ENCODE data around the gene INS. TPM values are rescaled to one million over a fixed set of nuclear protein-coding genes. Genes with fewer than 3 reads are reported as not detected.
"Not testable (repeated sequence)": the region's sequence is repeated elsewhere in the genome, so short reads cannot be mapped to it uniquely, and the experiment has no call there.

INS gene
- total and polyA plus RNA-seq, 5 experiments from 2014 or later: not detected

- POLR2A ChIA-PET: no interaction called here
- Mint-ChIP-seq H3K9me3 (peaks cover 0 to 10% (median 0%) of the 10 kb centered on the region in 9 donors), H3K36me3 (no peaks in the 10 kb centered on the region), H3K4me1 (peaks cover 0 to 1% (median 0%) of the 10 kb centered on the region in 4 donors), H3K27ac (no peak overlapping the region), H3K27me3 (peaks cover 10 to 66% (median 44%) of the 10 kb centered on the region in 5 donors), H3K4me3 (no peak overlapping the region)
- DNase-seq (peak in 1 of 10 donors; percentile 26), ATAC-seq (no peak)
These were observed 31.7 kb downstream of the INS start for GRCh38 chr11:2129308-2129698.

GRCh38 chr11:2128511-2129307 is 32.3 kb downstream of the INS start:
- ATAC-seq: no peak
- DNase-seq: peak in 1 of 10 donors; percentile 16
- Mint-ChIP-seq H3K9me3 (peaks cover 0 to 10% (median 0%) of the 10 kb centered on the region in 9 donors), H3K27ac (no peak overlapping the region), H3K27me3 (peaks cover 10 to 64% (median 46%) of the 10 kb centered on the region in 5 donors), H3K36me3 (no peaks in the 10 kb centered on the region), H3K4me1 (peaks cover 0 to 1% (median 0%) of the 10 kb centered on the region in 4 donors), H3K4me3 (no peak overlapping the region)
- POLR2A ChIA-PET: no interaction called here

- peaks cover 0 to 1% (median 0%) of the 10 kb centered on the region in 4 donors for H3K4me1 Mint-ChIP-seq
- H3K27me3 Mint-ChIP-seq: peaks cover 13 to 64% (median 44%) of the 10 kb centered on the region in 5 donors
- H3K9me3 Mint-ChIP-seq: peaks cover 0 to 10% (median 0%) of the 10 kb centered on the region in 9 donors
- H3K36me3 Mint-ChIP-seq: no peaks in the 10 kb centered on the region
- H3K4me3 Mint-ChIP-seq: no peak overlapping the region
- POLR2A ChIA-PET: no interaction called here
- peak in 1 of 10 donors; percentile 50 for DNase-seq
- H3K27ac Mint-ChIP-seq: no peak overlapping the region
- no peak for ATAC-seq
These were observed 32.9 kb downstream of the INS start for GRCh38 chr11:2128130-2128510.

GRCh38 chr11:2127482-2128129 is 33.4 kb downstream of the INS start:
- no peak overlapping the region for H3K27ac Mint-ChIP-seq
- POLR2A ChIA-PET: no interaction called here
- H3K4me3 Mint-ChIP-seq: no peak overlapping the region
- peaks cover 13 to 60% (median 39%) of the 10 kb centered on the region in 5 donors for H3K27me3 Mint-ChIP-seq
- ATAC-seq: no peak
- peak in 1 of 10 donors; percentile 28 for DNase-seq
- H3K9me3 Mint-ChIP-seq: peaks cover 0 to 10% (median 0%) of the 10 kb centered on the region in 9 donors
- peaks cover 0 to under 1% (median 0%) of the 10 kb centered on the region in 4 donors for H3K4me1 Mint-ChIP-seq
- H3K36me3 Mint-ChIP-seq: no peaks in the 10 kb centered on the region

- ATAC-seq (no peak), DNase-seq (peak in 1 of 10 donors; percentile 41)
- no peak overlapping the region for H3K27ac Mint-ChIP-seq
- H3K4me3 Mint-ChIP-seq: no peak overlapping the region
- POLR2A ChIA-PET: no interaction called here
- H3K4me1 Mint-ChIP-seq: no peaks in the 10 kb centered on the region
- H3K9me3 Mint-ChIP-seq: peaks cover 0 to 10% (median 0%) of the 10 kb centered on the region in 9 donors
- H3K27me3 Mint-ChIP-seq: peaks cover 9 to 52% (median 36%) of the 10 kb centered on the region in 5 donors
- no peaks in the 10 kb centered on the region for H3K36me3 Mint-ChIP-seq
These were observed 34.4 kb downstream of the INS start for GRCh38 chr11:2126520-2127085.

GRCh38 chr11:2124736-2125484 is 36.1 kb downstream of the INS start:
- H3K27ac Mint-ChIP-seq, H3K4me1 Mint-ChIP-seq, H3K36me3 Mint-ChIP-seq, H3K9me3 Mint-ChIP-seq, H3K4me3 Mint-ChIP-seq, DNase-seq, POLR2A ChIA-PET, ATAC-seq: not testable (repeated sequence)
- peaks cover 9 to 53% (median 35%) of the 10 kb centered on the region in 5 donors for H3K27me3 Mint-ChIP-seq

GRCh38 chr11:2123628-2123960 is 37.4 kb downstream of the INS start:
- Mint-ChIP-seq H3K4me1 (no peaks in the 10 kb centered on the region), H3K27ac (no peak overlapping the region), H3K27me3 (peaks cover 10 to 49% (median 33%) of the 10 kb centered on the region in 5 donors), H3K9me3 (peaks cover 0 to 10% (median 0%) of the 10 kb centered on the region in 9 donors), H3K4me3 (no peak overlapping the region), H3K36me3 (peaks cover 0 to 2% (median 0%) of the 10 kb centered on the region in 3 donors)
- peak in 1 of 10 donors; percentile 50 for DNase-seq
- POLR2A ChIA-PET: no interaction called here
- ATAC-seq: no peak

GRCh38 chr11:2122907-2123627 is 37.9 kb downstream of the INS start:
- Mint-ChIP-seq H3K27ac (no peak overlapping the region), H3K9me3 (peaks cover 0 to 10% (median 0%) of the 10 kb centered on the region in 9 donors), H3K4me3 (no peak overlapping the region), H3K36me3 (peaks cover 0 to 2% (median 0%) of the 10 kb centered on the region in 3 donors), H3K27me3 (peaks cover 10 to 49% (median 33%) of the 10 kb centered on the region in 5 donors), H3K4me1 (no peaks in the 10 kb centered on the region)
- POLR2A ChIA-PET: no interaction called here
- peak in 1 of 10 donors; percentile 47 for DNase-seq
- ATAC-seq: no peak

GRCh38 chr11:2122222-2122906 is 38.6 kb downstream of the INS start:
- no peak overlapping the region for H3K4me3 Mint-ChIP-seq
- POLR2A ChIA-PET: no interaction called here
- H3K27ac Mint-ChIP-seq: peak overlapping the region in 1 of 10 donors; percentile 34
- H3K9me3 Mint-ChIP-seq: peaks cover 0 to 10% (median 0%) of the 10 kb centered on the region in 9 donors
- H3K27me3 Mint-ChIP-seq: peaks cover 10 to 46% (median 31%) of the 10 kb centered on the region in 5 donors
- H3K4me1 Mint-ChIP-seq: no peaks in the 10 kb centered on the region
- peak in 1 of 10 donors; percentile 31 for DNase-seq
- H3K36me3 Mint-ChIP-seq: peaks cover 0 to 2% (median 0%) of the 10 kb centered on the region in 3 donors
- no peak for ATAC-seq

- Mint-ChIP-seq H3K27ac (no peak overlapping the region), H3K4me1 (no peaks in the 10 kb centered on the region), H3K9me3 (peaks cover 0 to 10% (median 0%) of the 10 kb centered on the region in 9 donors), H3K4me3 (no peak overlapping the region), H3K27me3 (peaks cover 12 to 40% (median 26%) of the 10 kb centered on the region in 5 donors), H3K36me3 (peaks cover 0 to 2% (median 0%) of the 10 kb centered on the region in 3 donors)
- DNase-seq (peak in 1 of 10 donors; percentile 53), ATAC-seq (no peak)
- POLR2A ChIA-PET: no interaction called here
These were observed 39.5 kb downstream of the INS start for GRCh38 chr11:2121227-2122130.

Measured in naive thymus-derived CD8-positive, alpha-beta T cell (primary cell).